ENCODE results near the gene TTC28. TPM values are rescaled to one million over a fixed set of nuclear protein-coding genes. Genes with fewer than 3 reads are reported as not detected.

The TTC28 gene
- total and polyA plus RNA-seq, 10 of the 15 experiments (the other 5 are each of a cell fraction or from before 2014, with no cell fraction given) = 0.15 to 8.4 (median 1.4) TPM

DNA sequence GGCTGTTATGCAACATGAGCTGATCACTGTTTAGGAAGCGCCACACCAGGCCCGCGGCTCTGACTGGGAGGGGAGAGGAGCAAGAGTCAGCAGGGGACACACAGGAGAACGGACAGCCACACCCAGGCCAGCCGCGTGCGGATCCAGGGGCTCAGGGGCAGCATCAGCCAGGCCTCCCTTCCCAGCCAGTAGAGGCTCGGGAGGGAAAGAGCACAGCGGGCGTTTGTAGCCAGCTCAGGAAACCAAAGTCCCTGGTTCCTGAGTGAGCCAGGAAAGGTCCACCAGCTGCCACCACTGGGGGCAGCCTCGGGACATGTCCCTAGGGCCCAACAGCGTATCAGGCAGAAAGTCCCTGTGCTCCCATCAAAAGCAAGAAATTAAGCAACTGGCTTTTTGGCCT lies 688.8 kb downstream of the TTC28 start:
- Histone ChIP-seq H3K4me2 (ENCODE audit: control insufficient read depth, insufficient read depth) (no peak overlapping the region), H3K27me3 (replicated peaks in 1 of 2; ENCODE audit: control insufficient read depth in 2 of 2, insufficient read depth in 2 of 2, low read length in 1 of 2) (no peaks in the 10 kb centered on the region), H3K27ac (ENCODE audit: control insufficient read depth, insufficient read depth) (no peak overlapping the region), H2AFZ (ENCODE audit: control insufficient read depth, low read depth, low read length) (no peak overlapping the region), H3K9ac (ENCODE audit: control insufficient read depth, insufficient read depth, low read length) (no peak overlapping the region), H3K36me3 (ENCODE audit: control insufficient read depth in 2 of 2, insufficient read depth in 2 of 2, low read length in 1 of 2) (no peaks in the 10 kb centered on the region), H3K4me1 (ENCODE audit: control insufficient read depth, insufficient read depth, low read length) (no peaks in the 10 kb centered on the region), H3K4me3 (no peak overlapping the region), H3K79me2 (ENCODE audit: control insufficient read depth, insufficient read depth, low read length) (no peaks in the 10 kb centered on the region), H4K20me1 (ENCODE audit: control insufficient read depth, insufficient read depth) (no peaks in the 10 kb centered on the region), H3K9me3 (replicated peaks; ENCODE audit: control insufficient read depth, insufficient read depth, low read length) (no peaks in the 10 kb centered on the region)
- ChIA-PET POLR2A (no interaction called here), RAD21 (ENCODE audit: unreplicated experiment) (interaction anchor here (1.1 kb wide), 1 partner anchor 113 kb away, joined by 3 read pairs; no protein-coding TSS in a partner anchor), CTCF (interaction anchor here (0.7 to 1.7 kb wide), 7 partner anchors 46 to 1173 kb away, joined by 3 to 5 read pairs (median 3); no protein-coding TSS in a partner anchor), SMC1A (ENCODE audit: uncharacterized antibody, unreplicated experiment) (interaction anchor here (0.5 to 1.6 kb wide), 4 partner anchors 12 to 149 kb away, joined by 3 read pairs; no protein-coding TSS in a partner anchor)
- in situ Hi-C loops (cut with MboI) (no loop called here), intact Hi-C loops (cut with micrococcal nuclease; ENCODE audit: unreplicated experiment) (no loop called here)
- whole genome bisulfite sequencing (ENCODE audit: insufficient coverage, insufficient replicate concordance, low lambda C conversion rate, missing lambda C conversion rate) = 54% methylated on average over 12 of the region's 12 CpGs
- DNase-seq (ENCODE audit: low read depth, low spot score) = no peak
- ATAC-seq = peak; percentile 87
- FAIRE-seq = no peak
- no TSS peak for BruUV-seq (replicated peaks)
- TF ChIP-seq YBX1 (IDR thresholded peaks at IDR 0.05) (no peak), MEF2A (IDR thresholded peaks at IDR 0.05; ENCODE audit: insufficient read depth, low read depth, low read length) (no peak), ZNF622 (IDR thresholded peaks at IDR 0.05) (no peak), RUNX3 (IDR thresholded peaks at IDR 0.05; ENCODE audit: low read length) (no peak), FOS (IDR thresholded peaks at IDR 0.05; ENCODE audit: borderline replicate concordance, extremely low read depth, insufficient read length) (no peak), SIX5 (IDR thresholded peaks at IDR 0.05; ENCODE audit: low read depth, low read length, severe bottlenecking) (no peak), CBX5 (IDR thresholded peaks at IDR 0.05; ENCODE audit: low read depth) (no peak), MYB (IDR thresholded peaks at IDR 0.05; ENCODE audit: borderline replicate concordance, low read depth, low read length) (no peak), ZBED1 (IDR thresholded peaks at IDR 0.05; ENCODE audit: borderline replicate concordance) (no peak), STAT3 (IDR thresholded peaks at IDR 0.05; ENCODE audit: low read depth, low read length) (no peak), SPI1 (IDR thresholded peaks at IDR 0.05; ENCODE audit: borderline replicate concordance, insufficient read depth, low read depth, low read length) (no peak), RAD21 (IDR thresholded peaks at IDR 0.05; ENCODE audit: insufficient read depth, low read depth, low read length) (0 out of 2 replicates have a peak, but pooled peaks have one; percentile 19)
- TF ChIP-seq, protein P1, sequence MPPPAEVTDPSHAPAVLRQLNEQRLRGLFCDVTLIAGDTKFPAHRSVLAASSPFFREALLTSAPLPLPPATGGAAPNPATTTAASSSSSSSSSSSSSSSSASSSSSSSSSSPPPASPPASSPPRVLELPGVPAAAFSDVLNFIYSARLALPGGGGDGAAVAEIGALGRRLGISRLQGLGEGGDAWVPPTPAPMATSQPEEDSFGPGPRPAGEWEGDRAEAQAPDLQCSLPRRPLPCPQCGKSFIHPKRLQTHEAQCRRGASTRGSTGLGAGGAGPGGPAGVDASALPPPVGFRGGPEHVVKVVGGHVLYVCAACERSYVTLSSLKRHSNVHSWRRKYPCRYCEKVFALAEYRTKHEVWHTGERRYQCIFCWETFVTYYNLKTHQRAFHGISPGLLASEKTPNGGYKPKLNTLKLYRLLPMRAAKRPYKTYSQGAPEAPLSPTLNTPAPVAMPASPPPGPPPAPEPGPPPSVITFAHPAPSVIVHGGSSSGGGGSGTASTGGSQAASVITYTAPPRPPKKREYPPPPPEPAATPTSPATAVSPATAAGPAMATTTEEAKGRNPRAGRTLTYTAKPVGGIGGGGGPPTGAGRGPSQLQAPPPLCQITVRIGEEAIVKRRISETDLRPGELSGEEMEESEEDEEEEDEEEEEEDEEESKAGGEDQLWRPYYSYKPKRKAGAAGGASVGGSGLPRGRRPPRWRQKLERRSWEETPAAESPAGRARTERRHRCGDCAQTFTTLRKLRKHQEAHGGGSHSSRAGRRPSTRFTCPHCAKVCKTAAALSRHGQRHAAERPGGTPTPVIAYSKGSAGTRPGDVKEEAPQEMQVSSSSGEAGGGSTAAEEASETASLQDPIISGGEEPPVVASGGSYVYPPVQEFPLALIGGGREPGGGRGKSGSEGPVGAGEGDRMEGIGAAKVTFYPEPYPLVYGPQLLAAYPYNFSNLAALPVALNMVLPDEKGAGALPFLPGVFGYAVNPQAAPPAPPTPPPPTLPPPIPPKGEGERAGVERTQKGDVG (CRISPR knock-in tag; IDR thresholded peaks at IDR 0.05) = no peak
- TF ChIP-seq, protein P2, sequence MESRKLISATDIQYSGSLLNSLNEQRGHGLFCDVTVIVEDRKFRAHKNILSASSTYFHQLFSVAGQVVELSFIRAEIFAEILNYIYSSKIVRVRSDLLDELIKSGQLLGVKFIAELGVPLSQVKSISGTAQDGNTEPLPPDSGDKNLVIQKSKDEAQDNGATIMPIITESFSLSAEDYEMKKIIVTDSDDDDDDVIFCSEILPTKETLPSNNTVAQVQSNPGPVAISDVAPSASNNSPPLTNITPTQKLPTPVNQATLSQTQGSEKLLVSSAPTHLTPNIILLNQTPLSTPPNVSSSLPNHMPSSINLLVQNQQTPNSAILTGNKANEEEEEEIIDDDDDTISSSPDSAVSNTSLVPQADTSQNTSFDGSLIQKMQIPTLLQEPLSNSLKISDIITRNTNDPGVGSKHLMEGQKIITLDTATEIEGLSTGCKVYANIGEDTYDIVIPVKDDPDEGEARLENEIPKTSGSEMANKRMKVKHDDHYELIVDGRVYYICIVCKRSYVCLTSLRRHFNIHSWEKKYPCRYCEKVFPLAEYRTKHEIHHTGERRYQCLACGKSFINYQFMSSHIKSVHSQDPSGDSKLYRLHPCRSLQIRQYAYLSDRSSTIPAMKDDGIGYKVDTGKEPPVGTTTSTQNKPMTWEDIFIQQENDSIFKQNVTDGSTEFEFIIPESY (IDR thresholded peaks at IDR 0.05) = peak; percentile 87
- TF ChIP-seq, protein P3, sequence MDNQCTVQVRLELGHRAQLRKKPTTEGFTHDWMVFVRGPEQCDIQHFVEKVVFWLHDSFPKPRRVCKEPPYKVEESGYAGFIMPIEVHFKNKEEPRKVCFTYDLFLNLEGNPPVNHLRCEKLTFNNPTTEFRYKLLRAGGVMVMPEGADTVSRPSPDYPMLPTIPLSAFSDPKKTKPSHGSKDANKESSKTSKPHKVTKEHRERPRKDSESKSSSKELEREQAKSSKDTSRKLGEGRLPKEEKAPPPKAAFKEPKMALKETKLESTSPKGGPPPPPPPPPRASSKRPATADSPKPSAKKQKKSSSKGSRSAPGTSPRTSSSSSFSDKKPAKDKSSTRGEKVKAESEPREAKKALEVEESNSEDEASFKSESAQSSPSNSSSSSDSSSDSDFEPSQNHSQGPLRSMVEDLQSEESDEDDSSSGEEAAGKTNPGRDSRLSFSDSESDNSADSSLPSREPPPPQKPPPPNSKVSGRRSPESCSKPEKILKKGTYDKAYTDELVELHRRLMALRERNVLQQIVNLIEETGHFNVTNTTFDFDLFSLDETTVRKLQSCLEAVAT (IDR thresholded peaks at IDR 0.05) = no peak
- TF ChIP-seq, protein P4, sequence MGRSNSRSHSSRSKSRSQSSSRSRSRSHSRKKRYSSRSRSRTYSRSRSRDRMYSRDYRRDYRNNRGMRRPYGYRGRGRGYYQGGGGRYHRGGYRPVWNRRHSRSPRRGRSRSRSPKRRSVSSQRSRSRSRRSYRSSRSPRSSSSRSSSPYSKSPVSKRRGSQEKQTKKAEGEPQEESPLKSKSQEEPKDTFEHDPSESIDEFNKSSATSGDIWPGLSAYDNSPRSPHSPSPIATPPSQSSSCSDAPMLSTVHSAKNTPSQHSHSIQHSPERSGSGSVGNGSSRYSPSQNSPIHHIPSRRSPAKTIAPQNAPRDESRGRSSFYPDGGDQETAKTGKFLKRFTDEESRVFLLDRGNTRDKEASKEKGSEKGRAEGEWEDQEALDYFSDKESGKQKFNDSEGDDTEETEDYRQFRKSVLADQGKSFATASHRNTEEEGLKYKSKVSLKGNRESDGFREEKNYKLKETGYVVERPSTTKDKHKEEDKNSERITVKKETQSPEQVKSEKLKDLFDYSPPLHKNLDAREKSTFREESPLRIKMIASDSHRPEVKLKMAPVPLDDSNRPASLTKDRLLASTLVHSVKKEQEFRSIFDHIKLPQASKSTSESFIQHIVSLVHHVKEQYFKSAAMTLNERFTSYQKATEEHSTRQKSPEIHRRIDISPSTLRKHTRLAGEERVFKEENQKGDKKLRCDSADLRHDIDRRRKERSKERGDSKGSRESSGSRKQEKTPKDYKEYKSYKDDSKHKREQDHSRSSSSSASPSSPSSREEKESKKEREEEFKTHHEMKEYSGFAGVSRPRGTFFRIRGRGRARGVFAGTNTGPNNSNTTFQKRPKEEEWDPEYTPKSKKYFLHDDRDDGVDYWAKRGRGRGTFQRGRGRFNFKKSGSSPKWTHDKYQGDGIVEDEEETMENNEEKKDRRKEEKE (IDR thresholded peaks at IDR 0.05) = no peak

Measured in GM12878 (cell line).